HEK293 (cell line): ENCODE results near the gene SPRR2A.

Experiments used
- KLF7 ChIP-seq: fragments of 450-650 bp; formaldehyde crosslinking; IDR thresholded peaks from 2 replicates; pipeline ENCODE4 v1.5.1; 2016; ENCODE audit warnings: missing biosample characterization, missing genetic modification characterization, borderline replicate concordance
- RBAK ChIP-seq: fragments of 450-650 bp; formaldehyde crosslinking; IDR thresholded peaks from 2 replicates; pipeline ENCODE4 v1.5.1; 2016; ENCODE audit warnings: missing biosample characterization, missing genetic modification characterization
- ZFHX2 ChIP-seq: fragments of 450-650 bp; formaldehyde crosslinking; conservative IDR thresholded peaks from 2 replicates; pipeline ENCODE4 v1.5.1; 2016; ENCODE audit warnings: missing biosample characterization, missing genetic modification characterization
- ZNF133 ChIP-seq: fragments of 450-650 bp; formaldehyde crosslinking; IDR thresholded peaks from 2 replicates; pipeline ENCODE4 v1.5.1; 2016; ENCODE audit warnings: missing biosample characterization, missing genetic modification characterization
- ZNF423 ChIP-seq: fragments of 450-650 bp; formaldehyde crosslinking; IDR thresholded peaks from 2 replicates; pipeline ENCODE4 v1.5.1; 2016; ENCODE audit warnings: missing biosample characterization, missing genetic modification characterization
- ZNF501 ChIP-seq: fragments of 450-650 bp; formaldehyde crosslinking; IDR thresholded peaks from 2 replicates; pipeline ENCODE4 v1.5.1; 2016; ENCODE audit warnings: missing biosample characterization, missing genetic modification characterization
- TF ChIP-seq, protein P1 (sequence below): fragments of 450-650 bp; formaldehyde crosslinking; IDR thresholded peaks from 2 replicates; pipeline ENCODE4 v1.5.1; 2016; ENCODE audit warnings: missing biosample characterization, missing genetic modification characterization
- TF ChIP-seq, protein P2 (sequence below): fragments of 450-650 bp; formaldehyde crosslinking; IDR thresholded peaks from 2 replicates; pipeline ENCODE4 v1.5.1; 2016; ENCODE audit warnings: missing biosample characterization, missing genetic modification characterization, borderline replicate concordance
- TF ChIP-seq, protein P3 (sequence below): fragments of 450-650 bp; formaldehyde crosslinking; IDR thresholded peaks from 2 replicates; pipeline ENCODE4 v1.5.1; 2016; ENCODE audit warnings: missing biosample characterization, missing genetic modification characterization
- TF ChIP-seq, protein P4 (sequence below): fragments of 450-650 bp; formaldehyde crosslinking; IDR thresholded peaks from 2 replicates; pipeline ENCODE4 v1.5.1; 2016; ENCODE audit warnings: missing biosample characterization, missing genetic modification characterization
- TF ChIP-seq, protein P5 (sequence below): fragments of 450-650 bp; formaldehyde crosslinking; IDR thresholded peaks from 2 replicates; pipeline ENCODE4 v1.5.1; 2016; ENCODE audit warnings: missing biosample characterization, missing genetic modification characterization

DNA sequence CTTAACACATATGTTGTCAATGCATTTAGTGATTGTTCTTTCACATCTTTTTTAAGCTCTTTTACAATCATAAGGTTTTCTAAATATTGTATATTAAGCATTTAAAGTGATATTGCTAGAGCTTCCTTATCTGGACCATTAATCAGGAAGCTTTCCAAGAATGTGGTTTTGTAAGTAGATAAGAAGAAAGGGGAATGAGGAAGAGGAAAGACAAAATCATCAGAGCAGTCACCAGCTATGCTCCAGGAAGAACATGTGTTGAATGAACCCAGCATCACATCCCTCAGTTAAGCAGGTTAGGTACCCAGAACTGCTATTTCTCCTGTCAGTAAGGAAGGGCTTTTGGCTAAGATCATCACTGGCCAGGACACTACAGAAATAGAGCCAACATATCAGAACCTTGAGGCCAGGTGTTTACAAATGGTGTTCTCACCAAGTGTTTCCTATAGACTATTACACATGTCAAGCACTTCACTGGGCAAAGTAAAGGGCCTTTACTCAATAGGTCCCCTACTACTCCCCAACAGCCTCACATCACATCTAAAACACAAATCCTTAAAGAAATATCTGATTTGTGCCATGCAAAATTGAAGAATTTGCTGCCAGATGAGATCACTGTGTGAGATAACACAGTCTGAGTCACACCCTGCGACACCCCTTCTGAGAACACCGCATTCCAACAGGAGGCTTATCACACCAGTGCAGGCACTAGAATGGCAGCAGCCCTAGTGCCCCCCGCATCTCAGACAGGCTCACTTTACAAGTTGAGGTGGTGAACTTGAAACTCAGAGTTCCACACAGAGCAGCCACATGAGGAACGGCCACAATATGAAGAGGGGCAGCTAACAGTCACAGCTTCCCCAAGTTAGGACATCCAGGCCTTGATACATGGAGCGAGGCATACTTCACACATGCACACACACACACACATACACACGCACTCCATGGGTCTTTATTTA, 1.8 kb upstream of the SPRR2A start:
- TF ChIP-seq ZNF423 (tag by site-specific recombination) (no peak), ZNF501 (tag by site-specific recombination) (no peak), ZNF133 (no peak), RBAK (tag by site-specific recombination) (no peak), KLF7 (no peak), ZFHX2 (tag by site-specific recombination) (no peak)
- TF ChIP-seq, protein P1, sequence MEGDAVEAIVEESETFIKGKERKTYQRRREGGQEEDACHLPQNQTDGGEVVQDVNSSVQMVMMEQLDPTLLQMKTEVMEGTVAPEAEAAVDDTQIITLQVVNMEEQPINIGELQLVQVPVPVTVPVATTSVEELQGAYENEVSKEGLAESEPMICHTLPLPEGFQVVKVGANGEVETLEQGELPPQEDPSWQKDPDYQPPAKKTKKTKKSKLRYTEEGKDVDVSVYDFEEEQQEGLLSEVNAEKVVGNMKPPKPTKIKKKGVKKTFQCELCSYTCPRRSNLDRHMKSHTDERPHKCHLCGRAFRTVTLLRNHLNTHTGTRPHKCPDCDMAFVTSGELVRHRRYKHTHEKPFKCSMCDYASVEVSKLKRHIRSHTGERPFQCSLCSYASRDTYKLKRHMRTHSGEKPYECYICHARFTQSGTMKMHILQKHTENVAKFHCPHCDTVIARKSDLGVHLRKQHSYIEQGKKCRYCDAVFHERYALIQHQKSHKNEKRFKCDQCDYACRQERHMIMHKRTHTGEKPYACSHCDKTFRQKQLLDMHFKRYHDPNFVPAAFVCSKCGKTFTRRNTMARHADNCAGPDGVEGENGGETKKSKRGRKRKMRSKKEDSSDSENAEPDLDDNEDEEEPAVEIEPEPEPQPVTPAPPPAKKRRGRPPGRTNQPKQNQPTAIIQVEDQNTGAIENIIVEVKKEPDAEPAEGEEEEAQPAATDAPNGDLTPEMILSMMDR (tag by site-specific recombination) = no peak
- TF ChIP-seq, protein P2, sequence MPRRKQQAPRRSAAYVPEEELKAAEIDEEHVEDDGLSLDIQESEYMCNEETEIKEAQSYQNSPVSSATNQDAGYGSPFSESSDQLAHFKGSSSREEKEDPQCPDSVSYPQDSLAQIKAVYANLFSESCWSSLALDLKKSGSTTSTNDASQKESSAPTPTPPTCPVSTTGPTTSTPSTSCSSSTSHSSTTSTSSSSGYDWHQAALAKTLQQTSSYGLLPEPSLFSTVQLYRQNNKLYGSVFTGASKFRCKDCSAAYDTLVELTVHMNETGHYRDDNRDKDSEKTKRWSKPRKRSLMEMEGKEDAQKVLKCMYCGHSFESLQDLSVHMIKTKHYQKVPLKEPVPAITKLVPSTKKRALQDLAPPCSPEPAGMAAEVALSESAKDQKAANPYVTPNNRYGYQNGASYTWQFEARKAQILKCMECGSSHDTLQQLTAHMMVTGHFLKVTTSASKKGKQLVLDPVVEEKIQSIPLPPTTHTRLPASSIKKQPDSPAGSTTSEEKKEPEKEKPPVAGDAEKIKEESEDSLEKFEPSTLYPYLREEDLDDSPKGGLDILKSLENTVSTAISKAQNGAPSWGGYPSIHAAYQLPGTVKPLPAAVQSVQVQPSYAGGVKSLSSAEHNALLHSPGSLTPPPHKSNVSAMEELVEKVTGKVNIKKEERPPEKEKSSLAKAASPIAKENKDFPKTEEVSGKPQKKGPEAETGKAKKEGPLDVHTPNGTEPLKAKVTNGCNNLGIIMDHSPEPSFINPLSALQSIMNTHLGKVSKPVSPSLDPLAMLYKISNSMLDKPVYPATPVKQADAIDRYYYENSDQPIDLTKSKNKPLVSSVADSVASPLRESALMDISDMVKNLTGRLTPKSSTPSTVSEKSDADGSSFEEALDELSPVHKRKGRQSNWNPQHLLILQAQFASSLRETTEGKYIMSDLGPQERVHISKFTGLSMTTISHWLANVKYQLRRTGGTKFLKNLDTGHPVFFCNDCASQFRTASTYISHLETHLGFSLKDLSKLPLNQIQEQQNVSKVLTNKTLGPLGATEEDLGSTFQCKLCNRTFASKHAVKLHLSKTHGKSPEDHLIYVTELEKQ (tag by site-specific recombination) = no peak
- TF ChIP-seq, protein P3, sequence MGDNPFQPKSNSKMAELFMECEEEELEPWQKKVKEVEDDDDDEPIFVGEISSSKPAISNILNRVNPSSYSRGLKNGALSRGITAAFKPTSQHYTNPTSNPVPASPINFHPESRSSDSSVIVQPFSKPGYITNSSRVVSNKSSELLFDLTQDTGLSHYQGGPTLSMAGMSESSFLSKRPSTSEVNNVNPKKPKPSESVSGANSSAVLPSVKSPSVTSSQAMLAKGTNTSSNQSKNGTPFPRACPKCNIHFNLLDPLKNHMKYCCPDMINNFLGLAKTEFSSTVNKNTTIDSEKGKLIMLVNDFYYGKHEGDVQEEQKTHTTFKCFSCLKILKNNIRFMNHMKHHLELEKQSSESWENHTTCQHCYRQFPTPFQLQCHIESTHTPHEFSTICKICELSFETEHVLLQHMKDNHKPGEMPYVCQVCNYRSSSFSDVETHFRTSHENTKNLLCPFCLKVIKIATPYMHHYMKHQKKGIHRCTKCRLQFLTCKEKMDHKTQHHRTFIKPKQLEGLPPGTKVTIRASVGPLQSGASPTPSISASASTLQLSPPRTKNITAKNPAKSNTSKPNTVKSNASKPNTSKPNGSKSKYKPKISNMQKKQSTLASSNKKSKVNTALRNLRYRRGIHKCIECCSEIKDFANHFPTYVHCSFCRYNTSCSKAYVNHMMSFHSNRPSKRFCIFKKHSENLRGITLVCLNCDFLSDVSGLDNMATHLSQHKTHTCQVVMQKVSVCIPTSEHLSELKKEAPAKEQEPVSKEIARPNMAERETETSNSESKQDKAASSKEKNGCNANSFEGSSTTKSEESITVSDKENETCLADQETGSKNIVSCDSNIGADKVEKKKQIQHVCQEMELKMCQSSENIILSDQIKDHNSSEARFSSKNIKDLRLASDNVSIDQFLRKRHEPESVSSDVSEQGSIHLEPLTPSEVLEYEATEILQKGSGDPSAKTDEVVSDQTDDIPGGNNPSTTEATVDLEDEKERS (tag by site-specific recombination) = no peak
- TF ChIP-seq, protein P4, sequence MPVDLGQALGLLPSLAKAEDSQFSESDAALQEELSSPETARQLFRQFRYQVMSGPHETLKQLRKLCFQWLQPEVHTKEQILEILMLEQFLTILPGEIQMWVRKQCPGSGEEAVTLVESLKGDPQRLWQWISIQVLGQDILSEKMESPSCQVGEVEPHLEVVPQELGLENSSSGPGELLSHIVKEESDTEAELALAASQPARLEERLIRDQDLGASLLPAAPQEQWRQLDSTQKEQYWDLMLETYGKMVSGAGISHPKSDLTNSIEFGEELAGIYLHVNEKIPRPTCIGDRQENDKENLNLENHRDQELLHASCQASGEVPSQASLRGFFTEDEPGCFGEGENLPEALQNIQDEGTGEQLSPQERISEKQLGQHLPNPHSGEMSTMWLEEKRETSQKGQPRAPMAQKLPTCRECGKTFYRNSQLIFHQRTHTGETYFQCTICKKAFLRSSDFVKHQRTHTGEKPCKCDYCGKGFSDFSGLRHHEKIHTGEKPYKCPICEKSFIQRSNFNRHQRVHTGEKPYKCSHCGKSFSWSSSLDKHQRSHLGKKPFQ (tag by site-specific recombination) = no peak
- TF ChIP-seq, protein P5, sequence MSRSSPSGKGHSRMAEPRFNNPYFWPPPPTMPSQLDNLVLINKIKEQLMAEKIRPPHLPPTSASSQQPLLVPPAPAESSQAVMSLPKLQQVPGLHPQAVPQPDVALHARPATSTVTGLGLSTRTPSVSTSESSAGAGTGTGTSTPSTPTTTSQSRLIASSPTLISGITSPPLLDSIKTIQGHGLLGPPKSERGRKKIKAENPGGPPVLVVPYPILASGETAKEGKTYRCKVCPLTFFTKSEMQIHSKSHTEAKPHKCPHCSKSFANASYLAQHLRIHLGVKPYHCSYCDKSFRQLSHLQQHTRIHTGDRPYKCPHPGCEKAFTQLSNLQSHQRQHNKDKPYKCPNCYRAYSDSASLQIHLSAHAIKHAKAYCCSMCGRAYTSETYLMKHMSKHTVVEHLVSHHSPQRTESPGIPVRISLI (tag by site-specific recombination) = no peak
